Measurements from ENCODE around the gene NELFB. TPM values are rescaled to one million over a fixed set of nuclear protein-coding genes. Genes with fewer than 3 reads are reported as not detected.

Gene NELFB
- total RNA-seq, 2 experiments from 2014 or later = 67.0 to 70.9 TPM

GRCh38 chr9:137240841-137241489, 14.2 kb upstream of the NELFB start, which contains the start of gene TUBB4B:
Gene TUBB4B, plus strand, starts transcription at chr9:137241287. Its CDS starts 74 bp downstream, at chr9:137241361.
- POLR2A ChIA-PET = interaction anchor here (0.6 to 5.0 kb wide), 17 partner anchors 14 to 878 kb away, joined by 3 to 60 read pairs (median 5); partner anchors contain the start of genes DNLZ, MAN1B1, NELFB and RNF208
- CTCF ChIA-PET = interaction anchor here (1.2 to 2.4 kb wide), 7 partner anchors 10 to 212 kb away, joined by 3 to 8 read pairs (median 5); partner anchors contain the start of genes CYSRT1, MAN1B1, NELFB and RNF224

GRCh38 chr9:137241490-137242268, 13.4 kb upstream of the NELFB start:
- ChIA-PET POLR2A (interaction anchor here (0.9 to 5.0 kb wide), 7 partner anchors 13 to 221 kb away, joined by 3 to 60 read pairs (median 6); partner anchors contain the start of genes NELFB, RNF208, RNF224 and TPRN), CTCF (interaction anchor here (1.3 to 2.4 kb wide), 4 partner anchors 13 to 212 kb away, joined by 3 to 8 read pairs (median 5); partner anchors contain the start of genes CYSRT1, NELFB and RNF224)

GRCh38 chr9:137242269-137243203, 12.6 kb upstream of the NELFB start:
- ChIA-PET CTCF (no interaction called here), POLR2A (interaction anchor here (0.7 to 5.0 kb wide), 4 partner anchors 13 to 166 kb away, joined by 3 to 60 read pairs (median 4); partner anchors contain the start of gene NELFB)

GRCh38 chr9:137243266-137243625, 11.9 kb upstream of the NELFB start:
- ChIA-PET CTCF (interaction anchor here (0.6 kb wide), 2 partner anchors 35 to 365 kb away, joined by 3 read pairs; no protein-coding TSS in a partner anchor), POLR2A (interaction anchor here (1.3 to 5.0 kb wide), 2 partner anchors 12 to 20 kb away, joined by 4 to 60 read pairs; partner anchors contain the start of gene NELFB)

- ChIA-PET POLR2A (interaction anchor here (0.6 to 5.0 kb wide), 3 partner anchors 11 to 148 kb away, joined by 3 to 60 read pairs (median 4); partner anchors contain the start of gene NELFB), CTCF (interaction anchor here (0.6 kb wide), 2 partner anchors 35 to 365 kb away, joined by 3 read pairs; no protein-coding TSS in a partner anchor)
Measured at GRCh38 chr9:137243626-137244485, 11.3 kb upstream of the NELFB start.

- POLR2A ChIA-PET = interaction anchor here (5.0 kb wide), 1 partner anchor 10 kb away, joined by 60 read pairs; the partner anchor contains the start of gene NELFB
- CTCF ChIA-PET = interaction anchor here (1.4 kb wide), 1 partner anchor 8 kb away, joined by 3 read pairs; no protein-coding TSS in a partner anchor
Measured at GRCh38 chr9:137244486-137245449, 10.4 kb upstream of the NELFB start.

- ChIA-PET CTCF (interaction anchor here (1.4 kb wide), 1 partner anchor 9 kb away, joined by 3 read pairs; no protein-coding TSS in a partner anchor), POLR2A (no interaction called here)
Measured at GRCh38 chr9:137245450-137246421, 9.4 kb upstream of the NELFB start.

GRCh38 chr9:137247135-137247915, 7.8 kb upstream of the NELFB start:
- ChIA-PET CTCF (interaction anchor here (1.5 kb wide), 1 partner anchor 11 kb away, joined by 4 read pairs; no protein-coding TSS in a partner anchor), POLR2A (no interaction called here)

GRCh38 chr9:137247916-137248175, 7.3 kb upstream of the NELFB start:
- ChIA-PET POLR2A (interaction anchor here (0.7 kb wide), 1 partner anchor 55 kb away, joined by 5 read pairs; no protein-coding TSS in a partner anchor), CTCF (interaction anchor here (1.5 kb wide), 1 partner anchor 11 kb away, joined by 4 read pairs; no protein-coding TSS in a partner anchor)

- ChIA-PET CTCF (interaction anchor here (0.7 to 1.7 kb wide), 3 partner anchors 10 to 552 kb away, joined by 3 to 5 read pairs (median 4); partner anchors contain the start of gene TUBB4B), POLR2A (no interaction called here)
Measured at GRCh38 chr9:137250329-137251193, 4.6 kb upstream of the NELFB start.

- ChIA-PET POLR2A (no interaction called here), CTCF (interaction anchor here (0.7 to 1.7 kb wide), 3 partner anchors 11 to 553 kb away, joined by 3 to 5 read pairs (median 4); partner anchors contain the start of gene TUBB4B)
Measured at GRCh38 chr9:137251194-137251461, 4.0 kb upstream of the NELFB start, which contains the start of gene STPG3. Gene STPG3, plus strand, starts transcription at chr9:137251286. Its CDS starts 1 bp downstream, at chr9:137251287.

GRCh38 chr9:137251490-137252268, 3.4 kb upstream of the NELFB start:
- ChIA-PET CTCF (interaction anchor here (1.7 kb wide), 1 partner anchor 15 kb away, joined by 5 read pairs; no protein-coding TSS in a partner anchor), POLR2A (no interaction called here)
